ENCODE measurements around the gene TST.

DNA sequence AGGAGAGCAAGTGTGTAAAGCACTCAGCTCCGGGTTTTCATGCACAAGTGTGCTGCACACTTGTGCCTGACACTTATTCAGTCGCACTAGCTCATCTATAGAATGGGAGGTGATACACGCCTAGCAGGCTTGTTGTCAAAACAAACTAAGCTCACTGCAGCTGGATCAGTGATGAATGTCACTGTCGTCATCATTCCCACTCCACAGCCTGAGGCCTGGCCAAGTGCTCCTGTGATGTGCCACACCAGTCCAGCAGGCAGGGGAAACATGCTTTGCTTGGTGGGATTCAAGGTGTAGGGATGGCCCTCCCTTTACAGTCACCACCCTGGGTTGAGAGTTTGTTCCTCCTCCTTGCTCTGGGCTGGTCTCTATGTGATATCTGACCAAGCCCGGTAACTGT is 7.1 kb upstream of the TST start:
- TF ChIP-seq, protein P1, sequence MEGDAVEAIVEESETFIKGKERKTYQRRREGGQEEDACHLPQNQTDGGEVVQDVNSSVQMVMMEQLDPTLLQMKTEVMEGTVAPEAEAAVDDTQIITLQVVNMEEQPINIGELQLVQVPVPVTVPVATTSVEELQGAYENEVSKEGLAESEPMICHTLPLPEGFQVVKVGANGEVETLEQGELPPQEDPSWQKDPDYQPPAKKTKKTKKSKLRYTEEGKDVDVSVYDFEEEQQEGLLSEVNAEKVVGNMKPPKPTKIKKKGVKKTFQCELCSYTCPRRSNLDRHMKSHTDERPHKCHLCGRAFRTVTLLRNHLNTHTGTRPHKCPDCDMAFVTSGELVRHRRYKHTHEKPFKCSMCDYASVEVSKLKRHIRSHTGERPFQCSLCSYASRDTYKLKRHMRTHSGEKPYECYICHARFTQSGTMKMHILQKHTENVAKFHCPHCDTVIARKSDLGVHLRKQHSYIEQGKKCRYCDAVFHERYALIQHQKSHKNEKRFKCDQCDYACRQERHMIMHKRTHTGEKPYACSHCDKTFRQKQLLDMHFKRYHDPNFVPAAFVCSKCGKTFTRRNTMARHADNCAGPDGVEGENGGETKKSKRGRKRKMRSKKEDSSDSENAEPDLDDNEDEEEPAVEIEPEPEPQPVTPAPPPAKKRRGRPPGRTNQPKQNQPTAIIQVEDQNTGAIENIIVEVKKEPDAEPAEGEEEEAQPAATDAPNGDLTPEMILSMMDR (conservative IDR thresholded peaks at IDR 0.05), result no peak
- no peak for TF ChIP-seq EZH2 (IDR thresholded peaks at IDR 0.05; ENCODE audit: low read depth)

Measured in PC-9 (cell line).